ENCODE data around the gene PLLP. TPM values are rescaled to one million over a fixed set of nuclear protein-coding genes. Genes with fewer than 3 reads are reported as not detected.

PLLP gene
- total RNA-seq, 2 experiments from 2014 or later: not detected

- H3K36me3 Mint-ChIP-seq: no peaks in the 10 kb centered on the region
- ChIA-PET CTCF (interaction anchor here (1.4 kb wide), 3 partner anchors 13 to 105 kb away, joined by 3 to 12 read pairs (median 11); no protein-coding TSS in a partner anchor), POLR2A (no interaction called here)
- H3K27ac Mint-ChIP-seq: no peak overlapping the region
- H3K9me3 Mint-ChIP-seq: no peaks in the 10 kb centered on the region
- H3K27me3 Mint-ChIP-seq: peaks cover 1% of the 10 kb centered on the region
- H3K4me1 Mint-ChIP-seq (ENCODE audit: low read depth): peaks cover 18% of the 10 kb centered on the region
- intact Hi-C loops (cut with micrococcal nuclease): no loop called here
- no peak overlapping the region for H3K4me3 Mint-ChIP-seq
- DNase-seq: no peak
Measured at GRCh38 chr16:57313509-57313908, 29.0 kb upstream of the PLLP start.

- POLR2A ChIA-PET: no interaction called here
- Mint-ChIP-seq H3K27me3 (peaks cover 1% of the 10 kb centered on the region), H3K4me3 (no peak overlapping the region), H3K9me3 (no peaks in the 10 kb centered on the region), H3K4me1 (ENCODE audit: low read depth) (peaks cover 18% of the 10 kb centered on the region), H3K36me3 (no peaks in the 10 kb centered on the region), H3K27ac (no peak overlapping the region)
- intact Hi-C loops (cut with micrococcal nuclease): no loop called here
- DNase-seq: no peak
- CTCF ChIA-PET: no interaction called here
Measured at GRCh38 chr16:57310801-57311200, 26.3 kb upstream of the PLLP start.

- no peak for DNase-seq
- H3K9me3 Mint-ChIP-seq: no peaks in the 10 kb centered on the region
- ChIA-PET CTCF (interaction anchor here (0.6 kb wide), 1 partner anchor 144 kb away, joined by 3 read pairs; no protein-coding TSS in a partner anchor), POLR2A (no interaction called here)
- no peak overlapping the region for H3K27ac Mint-ChIP-seq
- no peak overlapping the region for H3K4me3 Mint-ChIP-seq
- H3K4me1 Mint-ChIP-seq (ENCODE audit: low read depth): peaks cover 3% of the 10 kb centered on the region
- peaks cover 1% of the 10 kb centered on the region for H3K27me3 Mint-ChIP-seq
- intact Hi-C loops (cut with micrococcal nuclease): no loop called here
- no peaks in the 10 kb centered on the region for H3K36me3 Mint-ChIP-seq
Measured at GRCh38 chr16:57308041-57308440, 23.6 kb upstream of the PLLP start.

GRCh38 chr16:57307365-57307764, 22.9 kb upstream of the PLLP start:
- ChIA-PET CTCF (interaction anchor here (8.6 kb wide), 1 partner anchor 110 kb away, joined by 210 read pairs; no protein-coding TSS in a partner anchor), POLR2A (no interaction called here)
- Mint-ChIP-seq H3K36me3 (no peaks in the 10 kb centered on the region), H3K27me3 (peaks cover 1% of the 10 kb centered on the region), H3K4me3 (no peak overlapping the region), H3K4me1 (ENCODE audit: low read depth) (peaks cover 5% of the 10 kb centered on the region), H3K9me3 (no peaks in the 10 kb centered on the region), H3K27ac (no peak overlapping the region)
- DNase-seq: no peak
- intact Hi-C loops (cut with micrococcal nuclease): no loop called here

- CTCF ChIA-PET: interaction anchor here (1.2 to 8.6 kb wide), 2 partner anchors 111 to 213 kb away, joined by 3 to 210 read pairs; no protein-coding TSS in a partner anchor
- Mint-ChIP-seq H3K9me3 (no peaks in the 10 kb centered on the region), H3K27ac (no peak overlapping the region), H3K4me3 (no peak overlapping the region), H3K4me1 (ENCODE audit: low read depth) (peaks cover 5% of the 10 kb centered on the region), H3K36me3 (no peaks in the 10 kb centered on the region), H3K27me3 (peaks cover 1% of the 10 kb centered on the region)
- DNase-seq: no peak
- POLR2A ChIA-PET: no interaction called here
- intact Hi-C loops (cut with micrococcal nuclease): no loop called here
Measured at GRCh38 chr16:57306676-57307341, 22.3 kb upstream of the PLLP start.

GRCh38 chr16:57305159-57305811, 20.8 kb upstream of the PLLP start:
- Mint-ChIP-seq H3K4me1 (ENCODE audit: low read depth) (peaks cover 5% of the 10 kb centered on the region), H3K9me3 (no peaks in the 10 kb centered on the region), H3K36me3 (no peaks in the 10 kb centered on the region), H3K27ac (no peak overlapping the region), H3K27me3 (no peaks in the 10 kb centered on the region), H3K4me3 (no peak overlapping the region)
- DNase-seq: no peak
- intact Hi-C loops (cut with micrococcal nuclease): no loop called here
- ChIA-PET CTCF (interaction anchor here (1.2 to 8.6 kb wide), 2 partner anchors 113 to 215 kb away, joined by 3 to 210 read pairs; no protein-coding TSS in a partner anchor), POLR2A (no interaction called here)

GRCh38 chr16:57304169-57305061, 19.9 kb upstream of the PLLP start:
- peaks cover 5% of the 10 kb centered on the region for H3K4me1 Mint-ChIP-seq (ENCODE audit: low read depth)
- ChIA-PET POLR2A (no interaction called here), CTCF (interaction anchor here (0.6 to 8.6 kb wide), 4 partner anchors 18 to 213 kb away, joined by 3 to 210 read pairs (median 3); no protein-coding TSS in a partner anchor)
- intact Hi-C loops (cut with micrococcal nuclease): loop anchor here (5.0 kb wide), 2 partner anchors 158 to 233 kb away; partner anchors contain the start of genes CCDC102A and POLR2C
- no peak for DNase-seq
- no peaks in the 10 kb centered on the region for H3K27me3 Mint-ChIP-seq
- no peak overlapping the region for H3K4me3 Mint-ChIP-seq
- H3K36me3 Mint-ChIP-seq: no peaks in the 10 kb centered on the region
- no peak overlapping the region for H3K27ac Mint-ChIP-seq
- no peaks in the 10 kb centered on the region for H3K9me3 Mint-ChIP-seq

- no peak overlapping the region for H3K27ac Mint-ChIP-seq
- no peak for DNase-seq
- no peaks in the 10 kb centered on the region for H3K9me3 Mint-ChIP-seq
- ChIA-PET POLR2A (no interaction called here), CTCF (interaction anchor here (0.6 to 8.6 kb wide), 4 partner anchors 18 to 214 kb away, joined by 3 to 210 read pairs (median 3); no protein-coding TSS in a partner anchor)
- no peaks in the 10 kb centered on the region for H3K27me3 Mint-ChIP-seq
- H3K4me1 Mint-ChIP-seq (ENCODE audit: low read depth): peaks cover 5% of the 10 kb centered on the region
- H3K36me3 Mint-ChIP-seq: no peaks in the 10 kb centered on the region
- intact Hi-C loops (cut with micrococcal nuclease): loop anchor here (5.0 kb wide), 2 partner anchors 158 to 233 kb away; partner anchors contain the start of genes CCDC102A and POLR2C
- no peak overlapping the region for H3K4me3 Mint-ChIP-seq
Measured at GRCh38 chr16:57303910-57304168, 19.4 kb upstream of the PLLP start.

- Mint-ChIP-seq H3K27ac (no peak overlapping the region), H3K4me1 (ENCODE audit: low read depth) (peaks cover 5% of the 10 kb centered on the region), H3K9me3 (no peaks in the 10 kb centered on the region), H3K36me3 (no peaks in the 10 kb centered on the region), H3K27me3 (no peaks in the 10 kb centered on the region), H3K4me3 (no peak overlapping the region)
- ChIA-PET POLR2A (interaction anchor here (0.7 kb wide), 1 partner anchor 118 kb away, joined by 3 read pairs; no protein-coding TSS in a partner anchor), CTCF (interaction anchor here (0.7 to 8.6 kb wide), 8 partner anchors 19 to 453 kb away, joined by 3 to 210 read pairs (median 5); no protein-coding TSS in a partner anchor)
- intact Hi-C loops (cut with micrococcal nuclease): loop anchor here (5.0 kb wide), 2 partner anchors 159 to 234 kb away; partner anchors contain the start of genes CCDC102A and POLR2C
- DNase-seq: no peak
Measured at GRCh38 chr16:57303021-57303909, 18.8 kb upstream of the PLLP start.

GRCh38 chr16:57301126-57301817, 16.8 kb upstream of the PLLP start:
- DNase-seq: no peak
- CTCF ChIA-PET: interaction anchor here (0.9 to 8.6 kb wide), 15 partner anchors 11 to 250 kb away, joined by 3 to 210 read pairs (median 8); partner anchors contain the start of genes CIAPIN1 and COQ9
- Mint-ChIP-seq H3K9me3 (no peaks in the 10 kb centered on the region), H3K4me1 (ENCODE audit: low read depth) (peaks cover 10% of the 10 kb centered on the region), H3K4me3 (no peak overlapping the region), H3K36me3 (no peaks in the 10 kb centered on the region), H3K27ac (no peak overlapping the region), H3K27me3 (no peaks in the 10 kb centered on the region)
- intact Hi-C loops (cut with micrococcal nuclease): loop anchor here (5.0 kb wide), 2 partner anchors 161 to 236 kb away; partner anchors contain the start of genes CCDC102A and POLR2C
- POLR2A ChIA-PET: interaction anchor here (1.2 kb wide), 1 partner anchor 116 kb away, joined by 6 read pairs; no protein-coding TSS in a partner anchor
